Measurements from ENCODE around the gene DIO2.

- TF ChIP-seq CTCF (IDR thresholded peaks at IDR 0.05; ENCODE audit: low read length) (no peak), EZH2phosphoT487 (IDR thresholded peaks at IDR 0.05; ENCODE audit: low read length) (no peak)
Observed at GRCh38 chr14:80260645-80261044, 49.3 kb upstream of the DIO2 start.
